SJCRH30 (cell line): Measurements from ENCODE around the gene SERTM1. TPM values are rescaled to one million over a fixed set of nuclear protein-coding genes. Genes with fewer than 3 reads are reported as not detected.

Source experiments
- DNase-seq, 2 experiments: peaks; one replicate each; pipeline ENCODE4 v3.0.0-alpha.2; 2015 to 2020
- H3K27ac ChIP-seq: fragments of 250-450 bp; sonication (Bioruptor Pico); 2 replicates; pipeline ENCODE4 v1.5.1; 2020; ENCODE audit warnings: mild to moderate bottlenecking, moderate library complexity
- H3K27me3 ChIP-seq: fragments of 250-450 bp; sonication (Bioruptor Pico); 2 replicates; pipeline ENCODE4 v1.5.1; 2020; ENCODE audit warnings: mild to moderate bottlenecking, moderate library complexity
- H3K36me3 ChIP-seq: fragments of 250-450 bp; sonication (Bioruptor Pico); 2 replicates; pipeline ENCODE4 v1.5.1; 2020; ENCODE audit warnings: mild to moderate bottlenecking, moderate library complexity
- H3K4me1 ChIP-seq: fragments of 250-450 bp; sonication (Bioruptor Pico); 2 replicates; pipeline ENCODE4 v1.5.1; 2020; ENCODE audit warnings: mild to moderate bottlenecking, moderate library complexity
- H3K4me3 ChIP-seq: fragments of 250-450 bp; sonication (Bioruptor Pico); 2 replicates; pipeline ENCODE4 v1.5.1; 2020; ENCODE audit warnings: mild to moderate bottlenecking, moderate library complexity
- H3K9me3 ChIP-seq: fragments of 250-450 bp; sonication (Bioruptor Pico); replicated peaks from 2 replicates; pipeline ENCODE4 v1.5.1; 2020; ENCODE audit warnings: mild to moderate bottlenecking, moderate library complexity
- total RNA-seq: library from RNA; depleted of rRNA; stranded (reverse); fragments of >200 nt; shearing (Covaris generic); gene quantifications from 2 replicates; pipeline ENCODE4 v1.2.3, GENCODE V29; 2014; rRNA removed

Gene SERTM1
- total RNA-seq, result 0.12 TPM in 1 of 2 replicates, not detected in the other

DNA sequence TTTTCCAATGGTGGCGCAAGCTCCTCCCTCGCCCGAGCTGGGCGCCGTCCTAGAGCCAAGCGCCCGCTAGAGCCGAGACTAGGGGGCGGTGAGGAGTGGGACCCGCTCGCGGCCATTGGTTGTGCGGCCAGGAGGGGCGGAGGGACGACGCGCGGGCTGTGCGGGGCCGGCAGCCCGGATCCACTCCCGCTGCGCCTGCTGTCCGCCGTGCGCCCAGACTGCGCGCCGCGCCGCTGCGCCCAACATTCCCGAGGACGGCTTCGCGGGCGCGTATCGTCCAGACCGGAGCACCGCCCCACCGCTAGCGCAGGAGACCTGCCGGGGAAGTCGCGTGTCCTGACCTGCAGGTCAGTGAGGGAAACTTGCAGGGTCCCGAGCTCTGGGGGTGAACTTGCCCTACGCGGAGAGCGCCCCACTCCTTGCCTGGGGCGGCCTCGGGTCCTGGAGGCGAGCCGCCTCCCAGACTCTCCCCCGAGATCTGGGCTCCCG is at the start of gene SERTM1:
Gene SERTM1, plus strand, starts transcription at position 183 of the 489 bp plus-strand sequence. CDS start 21,059 bp downstream, outside the sequence.
- H3K27ac ChIP-seq, result no peak within 1 kb of the TSS
- no peak within 1 kb of the TSS for H3K4me3 ChIP-seq
- no peaks in the 10 kb centered on the region; the same call in none of the 2 replicates for H3K27me3 ChIP-seq
- no peaks in the 10 kb centered on the region for H3K4me1 ChIP-seq
- peak; percentile 6 to 16 for DNase-seq
- H3K36me3 ChIP-seq, result no peaks in the 10 kb centered on the region
- H3K9me3 ChIP-seq, result no peaks in the 10 kb centered on the region

GRCh38 chr13:36628377-36629056 is 45.3 kb upstream of the SERTM1 start:
- Histone ChIP-seq H3K4me1 (no peaks in the 10 kb centered on the region), H3K36me3 (no peaks in the 10 kb centered on the region), H3K27ac (no peak overlapping the region), H3K9me3 (no peaks in the 10 kb centered on the region), H3K4me3 (no peak overlapping the region), H3K27me3 (no peaks in the 10 kb centered on the region)
- no peak for DNase-seq

DNA sequence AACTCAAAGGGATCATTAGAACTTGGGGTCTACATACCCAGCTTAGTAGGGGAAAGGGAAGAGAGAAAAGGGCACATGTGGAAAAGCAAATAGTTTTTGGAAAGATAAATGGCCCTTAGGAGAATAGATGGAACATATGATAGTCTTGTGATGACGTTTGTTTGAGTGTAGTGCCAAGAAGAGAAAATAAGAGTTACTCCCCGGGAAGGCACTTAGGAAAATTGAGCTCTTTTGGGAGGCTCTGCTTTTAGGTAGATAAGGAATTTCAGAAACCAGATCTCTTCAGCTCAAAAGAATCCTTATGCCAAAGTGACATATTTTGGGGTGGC is 44.8 kb upstream of the SERTM1 start:
- Histone ChIP-seq H3K36me3 (no peaks in the 10 kb centered on the region), H3K27ac (no peak overlapping the region), H3K9me3 (no peaks in the 10 kb centered on the region), H3K27me3 (no peaks in the 10 kb centered on the region), H3K4me1 (no peaks in the 10 kb centered on the region), H3K4me3 (no peak overlapping the region)
- no peak for DNase-seq

DNA sequence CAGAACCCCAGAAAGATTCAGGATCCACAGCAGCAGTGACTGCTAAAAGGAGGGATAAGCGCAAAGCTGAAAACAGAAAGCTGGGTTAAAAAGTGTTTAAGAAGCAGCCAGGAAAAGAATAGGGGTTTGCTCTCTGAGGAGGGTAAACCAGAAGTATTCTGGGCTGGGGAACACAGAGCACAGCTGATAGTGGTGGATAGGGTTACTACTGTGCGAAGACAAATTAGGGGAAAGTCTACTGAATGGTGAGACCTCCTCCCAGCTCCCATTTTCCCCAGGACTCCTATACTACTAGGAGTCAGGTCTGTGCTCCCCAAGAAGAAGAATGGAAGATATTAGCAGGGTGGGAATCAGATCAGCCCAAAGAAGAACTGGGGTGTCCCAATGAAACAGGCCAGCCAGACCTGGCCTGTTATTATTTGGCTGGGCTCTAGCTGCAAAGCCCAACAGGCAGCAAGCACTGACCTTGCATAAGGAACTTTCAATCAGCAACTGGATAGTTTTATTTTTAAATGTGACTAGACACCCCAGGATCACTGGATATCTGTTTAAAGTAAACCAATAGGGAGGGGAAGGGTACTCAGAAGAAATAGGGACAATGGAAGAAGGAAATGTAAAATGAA is 43.5 kb upstream of the SERTM1 start:
- no peak overlapping the region for H3K27ac ChIP-seq
- H3K9me3 ChIP-seq, result no peaks in the 10 kb centered on the region

DNA sequence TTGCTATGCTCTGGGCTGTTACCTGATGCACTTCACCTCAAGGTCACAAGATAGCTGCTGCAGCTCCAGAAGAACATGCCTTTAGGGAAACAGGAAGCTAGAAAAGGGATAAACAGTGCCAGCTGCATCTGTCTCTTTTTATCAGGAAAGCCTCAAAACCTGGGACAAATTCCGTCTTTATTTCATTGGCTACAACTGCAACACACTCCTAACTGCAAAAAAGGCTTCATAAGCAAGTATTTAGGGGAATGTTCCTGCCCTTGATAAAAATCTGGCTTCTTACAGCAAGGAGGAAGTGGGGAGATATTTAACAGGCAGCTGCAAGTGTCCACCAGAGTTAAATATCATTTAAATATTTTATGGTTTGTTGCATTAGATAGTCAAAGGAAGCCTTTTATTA is 34.2 kb upstream of the SERTM1 start:
- peak; percentile 26 to 73 for DNase-seq
- H3K27ac ChIP-seq, result peak overlapping the region; percentile 5; the same call in 1 of the 2 replicates
- no peaks in the 10 kb centered on the region for H3K9me3 ChIP-seq

More for the DNA sequence above, 43.5 kb upstream of the SERTM1 start:
- no peak for DNase-seq
- Histone ChIP-seq H3K4me3 (no peak overlapping the region), H3K27me3 (no peaks in the 10 kb centered on the region), H3K36me3 (no peaks in the 10 kb centered on the region), H3K4me1 (no peaks in the 10 kb centered on the region)

GRCh38 chr13:36650611-36651010 is 23.2 kb upstream of the SERTM1 start:
- DNase-seq, result no peak
- Histone ChIP-seq H3K9me3 (no peaks in the 10 kb centered on the region), H3K36me3 (no peaks in the 10 kb centered on the region), H3K4me3 (no peak overlapping the region), H3K27me3 (no peaks in the 10 kb centered on the region), H3K4me1 (no peaks in the 10 kb centered on the region), H3K27ac (no peak overlapping the region)

More for the DNA sequence above, 34.2 kb upstream of the SERTM1 start:
- Histone ChIP-seq H3K4me3 (no peak overlapping the region), H3K4me1 (peaks cover 15% of the 10 kb centered on the region), H3K36me3 (no peaks in the 10 kb centered on the region), H3K27me3 (no peaks in the 10 kb centered on the region)

DNA sequence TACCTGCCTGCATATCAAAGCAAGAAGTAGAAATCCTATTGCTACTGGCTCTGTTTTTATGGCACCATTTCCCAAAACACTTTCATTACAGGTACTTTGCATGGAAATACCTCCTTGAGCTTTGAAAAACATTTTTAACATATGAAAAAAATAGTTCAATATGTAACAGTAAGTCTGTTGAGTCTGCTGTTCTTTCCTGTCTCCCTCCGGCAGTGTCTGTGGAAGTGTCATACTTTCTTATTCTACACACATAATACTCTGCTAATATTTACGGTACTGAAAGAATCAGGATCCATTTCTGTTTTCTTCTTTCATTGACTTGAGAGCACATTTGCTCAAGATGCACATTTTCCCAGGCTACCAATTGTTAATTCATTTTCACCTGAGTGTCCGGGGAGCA is 8.2 kb upstream of the SERTM1 start:
- Histone ChIP-seq H3K4me3 (no peak overlapping the region), H3K9me3 (no peaks in the 10 kb centered on the region), H3K36me3 (no peaks in the 10 kb centered on the region)

DNA sequence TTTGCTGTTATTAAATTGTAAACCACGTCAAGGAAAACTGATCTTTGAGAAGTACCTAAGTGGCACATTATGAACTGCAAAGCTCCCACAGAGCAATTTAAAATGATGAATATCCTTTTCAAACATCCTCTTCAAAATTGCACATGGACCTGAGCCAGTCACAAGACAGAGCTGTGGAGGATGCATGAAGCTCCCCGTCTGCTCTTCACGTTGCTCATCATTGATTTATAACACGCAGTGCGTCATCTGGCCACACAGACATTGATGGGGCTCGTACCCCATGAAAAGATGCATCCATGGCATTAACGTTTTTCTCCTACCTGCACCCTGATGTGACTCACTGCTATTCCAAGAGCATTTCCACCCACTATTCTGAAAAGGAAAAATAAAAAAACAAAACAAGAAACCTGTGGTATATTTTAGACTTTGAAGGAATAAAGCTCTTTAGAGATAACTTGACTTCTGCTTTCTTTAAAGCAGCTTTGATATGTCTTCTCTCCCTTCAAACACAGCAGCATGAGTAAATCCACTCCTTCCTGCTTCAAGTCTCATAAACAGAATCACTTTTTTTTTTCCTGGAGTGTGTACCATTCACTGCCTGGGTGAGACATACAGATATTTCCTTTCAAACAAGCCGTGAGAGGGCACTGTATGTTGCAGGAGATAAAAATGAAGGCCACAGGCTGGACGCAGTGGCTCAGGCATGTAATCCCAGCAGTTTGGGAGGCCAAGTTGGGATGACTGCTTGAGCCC is 7.2 kb upstream of the SERTM1 start:
- Histone ChIP-seq H3K36me3 (no peaks in the 10 kb centered on the region), H3K27me3 (no peaks in the 10 kb centered on the region), H3K27ac (no peak overlapping the region), H3K4me3 (no peak overlapping the region), H3K4me1 (no peaks in the 10 kb centered on the region), H3K9me3 (no peaks in the 10 kb centered on the region)
- DNase-seq, result no peak

More for the DNA sequence above, 8.2 kb upstream of the SERTM1 start:
- no peak for DNase-seq
- Histone ChIP-seq H3K27ac (no peak overlapping the region), H3K27me3 (no peaks in the 10 kb centered on the region), H3K4me1 (no peaks in the 10 kb centered on the region)

- no peaks in the 10 kb centered on the region for H3K36me3 ChIP-seq
- H3K9me3 ChIP-seq, result no peaks in the 10 kb centered on the region
- no peaks in the 10 kb centered on the region; the same call in 1 of the 2 replicates for H3K27me3 ChIP-seq
Measured at GRCh38 chr13:36668316-36668715, 5.5 kb upstream of the SERTM1 start.

DNA sequence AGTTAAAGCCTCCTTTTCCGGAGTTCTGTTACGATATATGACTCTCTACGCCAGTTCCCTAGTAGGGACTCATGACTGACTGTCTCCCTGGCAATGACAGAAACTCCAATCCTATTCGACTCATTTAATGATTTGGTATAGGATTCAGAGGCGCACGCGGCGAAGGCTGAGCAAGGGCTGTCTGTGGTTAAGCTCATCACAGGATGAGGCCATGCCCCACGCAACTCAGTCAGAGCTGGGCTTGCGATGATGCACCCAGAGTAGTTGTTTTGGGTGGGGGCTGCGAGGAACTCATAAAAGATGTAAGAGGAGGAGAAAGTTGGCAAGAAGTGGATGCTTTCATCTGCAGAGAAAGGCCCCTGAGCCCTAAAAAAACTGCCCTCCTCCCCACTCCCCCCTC is 468 bp upstream of the SERTM1 start:
- Histone ChIP-seq H3K9me3 (no peaks in the 10 kb centered on the region), H3K27me3 (no peaks in the 10 kb centered on the region; the same call in none of the 2 replicates)

More at GRCh38 chr13:36668316-36668715, 5.5 kb upstream of the SERTM1 start:
- no peak overlapping the region for H3K27ac ChIP-seq
- DNase-seq, result no peak
- no peak overlapping the region for H3K4me3 ChIP-seq
- no peaks in the 10 kb centered on the region for H3K4me1 ChIP-seq

GRCh38 chr13:36674337-36675212 is 755 bp downstream of the SERTM1 start:
- no peaks in the 10 kb centered on the region for H3K4me1 ChIP-seq
- DNase-seq, result no peak
- H3K4me3 ChIP-seq, result no peak overlapping the region
- no peaks in the 10 kb centered on the region for H3K36me3 ChIP-seq
- H3K27me3 ChIP-seq, result no peaks in the 10 kb centered on the region; the same call in none of the 2 replicates
- no peak overlapping the region for H3K27ac ChIP-seq
- no peaks in the 10 kb centered on the region for H3K9me3 ChIP-seq

More for the DNA sequence above, 468 bp upstream of the SERTM1 start:
- H3K4me1 ChIP-seq, result no peaks in the 10 kb centered on the region
- no peak overlapping the region for H3K27ac ChIP-seq
- no peak for DNase-seq
- H3K36me3 ChIP-seq, result no peaks in the 10 kb centered on the region
- H3K4me3 ChIP-seq, result no peak overlapping the region

DNA sequence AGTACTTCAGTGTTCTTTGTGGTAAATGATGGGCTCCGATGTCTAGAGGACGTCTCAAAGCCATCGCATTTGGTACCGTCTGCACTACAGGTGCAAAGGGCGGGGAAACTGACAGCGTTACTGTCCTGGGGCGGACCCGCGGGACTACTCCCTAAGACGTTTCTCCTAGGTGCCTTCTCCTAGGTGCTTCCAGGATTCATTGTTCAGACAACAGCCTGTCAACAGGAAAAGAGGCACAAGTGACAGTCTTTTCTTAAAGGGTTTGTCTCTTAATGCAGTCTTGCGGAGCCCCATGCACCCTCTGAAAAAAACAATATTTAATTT is 1.4 kb downstream of the SERTM1 start:
- Histone ChIP-seq H3K4me1 (no peaks in the 10 kb centered on the region), H3K27ac (no peak overlapping the region), H3K9me3 (no peaks in the 10 kb centered on the region), H3K27me3 (no peaks in the 10 kb centered on the region; the same call in none of the 2 replicates), H3K4me3 (no peak overlapping the region), H3K36me3 (no peaks in the 10 kb centered on the region)
- DNase-seq, result no peak

GRCh38 chr13:36680913-36681312 is 7.1 kb downstream of the SERTM1 start:
- no peaks in the 10 kb centered on the region; the same call in 1 of the 2 replicates for H3K27me3 ChIP-seq
- H3K36me3 ChIP-seq, result no peaks in the 10 kb centered on the region
- H3K9me3 ChIP-seq, result no peaks in the 10 kb centered on the region
- H3K27ac ChIP-seq, result no peak overlapping the region
- H3K4me1 ChIP-seq, result no peaks in the 10 kb centered on the region
- no peak overlapping the region for H3K4me3 ChIP-seq
- no peak for DNase-seq

DNA sequence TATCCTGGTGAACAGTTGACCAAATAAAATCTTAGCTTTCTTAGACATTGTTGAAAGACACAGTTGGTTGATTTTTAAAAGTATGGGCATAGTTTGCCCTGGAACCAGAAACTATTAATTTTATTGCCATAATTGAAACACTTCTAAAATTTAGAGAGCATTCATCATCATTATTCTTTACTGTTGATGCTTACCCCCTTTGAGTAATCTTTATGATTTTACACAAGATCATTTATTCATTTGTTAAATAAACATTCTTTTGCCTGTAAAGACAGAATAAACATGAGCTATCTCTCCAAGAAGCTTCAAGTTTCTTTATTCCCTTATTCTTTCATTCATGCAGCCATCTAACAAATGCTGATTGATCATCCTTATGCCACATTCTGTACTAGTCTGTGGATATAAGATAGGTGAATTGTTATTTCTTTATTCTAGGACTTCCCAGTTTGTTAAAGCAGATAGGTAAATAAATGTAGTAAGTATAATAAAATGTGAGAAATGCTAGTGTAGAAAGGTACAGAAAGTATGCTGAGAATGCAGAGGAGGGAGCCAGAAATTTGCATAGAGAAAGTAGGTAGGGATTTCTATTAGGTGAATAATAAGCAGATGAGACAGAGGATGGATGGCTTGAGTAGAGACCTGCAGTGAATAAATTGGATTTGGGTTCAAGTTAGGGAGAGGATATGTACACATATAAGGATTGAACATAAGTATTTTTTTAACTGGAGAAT is 8.2 kb downstream of the SERTM1 start:
- no peak for DNase-seq
- Histone ChIP-seq H3K4me3 (no peak overlapping the region), H3K27ac (no peak overlapping the region), H3K36me3 (no peaks in the 10 kb centered on the region), H3K4me1 (no peaks in the 10 kb centered on the region), H3K9me3 (no peaks in the 10 kb centered on the region), H3K27me3 (no peaks in the 10 kb centered on the region; the same call in 1 of the 2 replicates)
